ENCODE results near the gene MAPK11.

DNA sequence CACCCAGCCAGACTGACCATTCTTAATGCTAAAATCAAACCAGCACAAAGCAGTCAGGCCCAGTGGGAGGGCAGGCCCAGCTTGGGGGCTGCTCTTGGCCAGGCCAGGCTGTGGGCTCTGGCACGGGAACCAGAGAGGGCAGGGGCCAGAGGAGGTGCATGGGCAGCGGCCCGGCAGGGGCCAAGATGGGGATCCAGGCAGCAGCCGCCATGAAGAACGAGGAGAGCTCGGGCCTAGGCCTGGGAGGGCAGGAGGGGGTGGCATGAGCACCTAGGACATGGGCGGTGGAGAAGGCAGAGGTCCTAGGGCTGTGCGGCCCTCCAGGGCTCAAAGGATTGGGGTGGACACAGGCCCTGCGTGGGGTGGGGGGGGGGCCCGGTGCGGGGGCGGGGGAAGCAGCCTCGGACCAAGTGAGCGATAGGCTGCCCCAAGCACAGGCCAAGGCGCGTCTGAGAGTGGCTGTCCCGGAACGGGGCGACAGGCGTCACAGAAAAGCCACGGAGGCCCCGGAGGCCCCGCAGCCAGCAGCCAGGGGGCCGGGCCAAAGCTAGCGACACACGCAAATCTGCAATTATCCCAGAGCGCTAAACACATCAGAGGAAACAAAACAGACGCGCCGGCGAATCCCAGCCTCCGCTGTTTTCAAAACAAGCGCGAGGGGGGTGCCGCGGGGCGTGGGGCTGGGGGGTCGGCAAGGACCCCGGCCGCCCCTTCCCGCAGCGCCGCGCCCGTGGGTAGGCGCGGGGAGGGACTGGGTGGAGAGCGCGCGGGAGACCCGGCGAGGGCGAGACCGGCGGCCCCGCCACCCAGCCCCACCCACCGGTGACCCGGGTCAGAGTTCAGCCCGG lies 29.0 kb upstream of the MAPK11 start:
- TF ChIP-seq, protein P1, sequence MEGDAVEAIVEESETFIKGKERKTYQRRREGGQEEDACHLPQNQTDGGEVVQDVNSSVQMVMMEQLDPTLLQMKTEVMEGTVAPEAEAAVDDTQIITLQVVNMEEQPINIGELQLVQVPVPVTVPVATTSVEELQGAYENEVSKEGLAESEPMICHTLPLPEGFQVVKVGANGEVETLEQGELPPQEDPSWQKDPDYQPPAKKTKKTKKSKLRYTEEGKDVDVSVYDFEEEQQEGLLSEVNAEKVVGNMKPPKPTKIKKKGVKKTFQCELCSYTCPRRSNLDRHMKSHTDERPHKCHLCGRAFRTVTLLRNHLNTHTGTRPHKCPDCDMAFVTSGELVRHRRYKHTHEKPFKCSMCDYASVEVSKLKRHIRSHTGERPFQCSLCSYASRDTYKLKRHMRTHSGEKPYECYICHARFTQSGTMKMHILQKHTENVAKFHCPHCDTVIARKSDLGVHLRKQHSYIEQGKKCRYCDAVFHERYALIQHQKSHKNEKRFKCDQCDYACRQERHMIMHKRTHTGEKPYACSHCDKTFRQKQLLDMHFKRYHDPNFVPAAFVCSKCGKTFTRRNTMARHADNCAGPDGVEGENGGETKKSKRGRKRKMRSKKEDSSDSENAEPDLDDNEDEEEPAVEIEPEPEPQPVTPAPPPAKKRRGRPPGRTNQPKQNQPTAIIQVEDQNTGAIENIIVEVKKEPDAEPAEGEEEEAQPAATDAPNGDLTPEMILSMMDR (optimal IDR thresholded peaks at IDR 0.05 in 1 of 3, IDR thresholded peaks at IDR 0.05 in 1 of 3, conservative IDR thresholded peaks at IDR 0.05 in 1 of 3; ENCODE audit: extremely low read depth in 1 of 3, insufficient read depth in 2 of 3, low read length in 3 of 3), result no peak
- TF ChIP-seq EZH2 (IDR thresholded peaks at IDR 0.05; ENCODE audit: low read length), result no peak

Data from keratinocyte (primary cell).